HepG2 (cell line): ENCODE results near the gene VILL. TPM values are rescaled to one million over a fixed set of nuclear protein-coding genes. Genes with fewer than 3 reads are reported as not detected.
A peak's percentile ranks its signal among the peaks of the same experiment; 100 is the strongest.

Experiments
- ARID5B ChIP-seq: IDR thresholded peaks from 2 replicates; pipeline ENCODE4 v1.4.0; 2020; ENCODE audit warnings: mild to moderate bottlenecking, missing genetic modification reagents
- CCDC6 ChIP-seq: sonication (generic); formaldehyde crosslinking; IDR thresholded peaks from 2 replicates; pipeline ENCODE4 v1.8.1; 2022; ENCODE audit warnings: mild to moderate bottlenecking, missing genetic modification reagents, moderate library complexity
- POGZ ChIP-seq: sonication (generic); formaldehyde crosslinking; IDR thresholded peaks from 2 replicates; pipeline ENCODE4 v1.4.0; 2020; ENCODE audit warnings: mild to moderate bottlenecking, missing genetic modification reagents
- SKIL ChIP-seq: sonication (generic); formaldehyde crosslinking; IDR thresholded peaks from 2 replicates; pipeline ENCODE4 v1.8.0; 2022; ENCODE audit warnings: missing genetic modification reagents, mild to moderate bottlenecking, moderate library complexity, borderline replicate concordance
- TAF15 ChIP-seq: fragments of 200-400 bp; formaldehyde crosslinking; IDR thresholded peaks from one replicate; pipeline ENCODE4 v1.6.1; 2018; ENCODE audit warnings: mild to moderate bottlenecking, low read depth, low read length; ENCODE audit not compliant: poor library complexity, severe bottlenecking
- ZBTB40 ChIP-seq, 2 experiments: fragments of 450-650 bp in 1 of 2; sonication (generic) in 1 of 2; formaldehyde crosslinking in 1 of 2; IDR thresholded peaks; 2 replicates each; pipeline versions ENCODE4 v1.6.1 to v1.8.0; 2016 to 2022; ENCODE audit warnings: antibody characterized with exemption in 1 of 2, mild to moderate bottlenecking in 1 of 2, missing genetic modification reagents in 1 of 2
- ZFP90 ChIP-seq: sonication (generic); formaldehyde crosslinking; IDR thresholded peaks from 2 replicates; pipeline ENCODE4 v1.8.0; 2022; ENCODE audit warnings: missing genetic modification reagents, mild to moderate bottlenecking, inconsistent platforms, borderline replicate concordance
- ZSCAN31 ChIP-seq: sonication (generic); formaldehyde crosslinking; IDR thresholded peaks from 2 replicates; pipeline ENCODE4 v1.5.0; 2020; ENCODE audit warnings: low read depth, mild to moderate bottlenecking, missing genetic modification reagents
- polyA plus RNA-seq, 8 experiments: library from polyadenylated mRNA; depleted of rRNA in 3 of 8; stranded (reverse) in 7 of 8; unstranded in 1 of 8; fragments of >200 nt; fragmentation: Illumina TruSeq in 4 of 8; extraction: Trizol in 4 of 8; gene quantifications; 2 replicates each; pipeline versions ENCODE4 v1.2.1 to v1.2.3, GENCODE V29; 2011 to 2016; ENCODE audit warnings: low read depth in 4 of 8, missing spikeins in 1 of 8, mixed read lengths in 1 of 8; ENCODE audit not compliant: insufficient read depth in 1 of 8
- total RNA-seq, 5 experiments: library from RNA; depleted of rRNA; stranded (reverse); fragments of >200 nt; fragmentation: Illumina TruSeq; extraction: Trizol; gene quantifications; 2 replicates each; pipeline ENCODE4 v1.2.3, GENCODE V29; 2016; ENCODE audit warnings: low read depth in 1 of 5
- TF ChIP-seq, protein P1 (sequence below): sonication (generic); formaldehyde crosslinking; conservative IDR thresholded peaks from 2 replicates; pipeline ENCODE4 v1.4.0; 2020; ENCODE audit warnings: mild to moderate bottlenecking, missing genetic modification reagents, moderate library complexity

The VILL gene
- total and polyA plus RNA-seq, 2 of the 13 experiments (the other 11 are each of a cell fraction or from before 2014, with no cell fraction given) = 3.2 to 5.3 TPM

- no peak for TF ChIP-seq ZBTB40 (IDR thresholded peaks at IDR 0.05)
- no peak for TF ChIP-seq ZBTB40 (CRISPR knock-in tag; IDR thresholded peaks at IDR 0.05)
- TF ChIP-seq TAF15 = no peak
- 0 out of 2 replicates have a peak, but pooled peaks have one; percentile 10 for TF ChIP-seq ARID5B (CRISPR knock-in tag)
- no peak for TF ChIP-seq SKIL (CRISPR knock-in tag)
- TF ChIP-seq CCDC6 (CRISPR knock-in tag) = no peak
- TF ChIP-seq, protein P1, sequence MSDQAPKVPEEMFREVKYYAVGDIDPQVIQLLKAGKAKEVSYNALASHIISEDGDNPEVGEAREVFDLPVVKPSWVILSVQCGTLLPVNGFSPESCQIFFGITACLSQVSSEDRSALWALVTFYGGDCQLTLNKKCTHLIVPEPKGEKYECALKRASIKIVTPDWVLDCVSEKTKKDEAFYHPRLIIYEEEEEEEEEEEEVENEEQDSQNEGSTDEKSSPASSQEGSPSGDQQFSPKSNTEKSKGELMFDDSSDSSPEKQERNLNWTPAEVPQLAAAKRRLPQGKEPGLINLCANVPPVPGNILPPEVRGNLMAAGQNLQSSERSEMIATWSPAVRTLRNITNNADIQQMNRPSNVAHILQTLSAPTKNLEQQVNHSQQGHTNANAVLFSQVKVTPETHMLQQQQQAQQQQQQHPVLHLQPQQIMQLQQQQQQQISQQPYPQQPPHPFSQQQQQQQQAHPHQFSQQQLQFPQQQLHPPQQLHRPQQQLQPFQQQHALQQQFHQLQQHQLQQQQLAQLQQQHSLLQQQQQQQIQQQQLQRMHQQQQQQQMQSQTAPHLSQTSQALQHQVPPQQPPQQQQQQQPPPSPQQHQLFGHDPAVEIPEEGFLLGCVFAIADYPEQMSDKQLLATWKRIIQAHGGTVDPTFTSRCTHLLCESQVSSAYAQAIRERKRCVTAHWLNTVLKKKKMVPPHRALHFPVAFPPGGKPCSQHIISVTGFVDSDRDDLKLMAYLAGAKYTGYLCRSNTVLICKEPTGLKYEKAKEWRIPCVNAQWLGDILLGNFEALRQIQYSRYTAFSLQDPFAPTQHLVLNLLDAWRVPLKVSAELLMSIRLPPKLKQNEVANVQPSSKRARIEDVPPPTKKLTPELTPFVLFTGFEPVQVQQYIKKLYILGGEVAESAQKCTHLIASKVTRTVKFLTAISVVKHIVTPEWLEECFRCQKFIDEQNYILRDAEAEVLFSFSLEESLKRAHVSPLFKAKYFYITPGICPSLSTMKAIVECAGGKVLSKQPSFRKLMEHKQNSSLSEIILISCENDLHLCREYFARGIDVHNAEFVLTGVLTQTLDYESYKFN (CRISPR knock-in tag) = peak; percentile 63
- no peak for TF ChIP-seq ZSCAN31
- 0 out of 2 replicates have a peak, but pooled peaks have one; percentile 27 for TF ChIP-seq POGZ (CRISPR knock-in tag)
- TF ChIP-seq ZFP90 = no peak
Measured at GRCh38 chr3:37963016-37963415, 27.6 kb upstream of the VILL start (continued).
